GM10266 (cell line): ENCODE data around the gene RFWD3.
A peak's percentile ranks its signal among the peaks of the same experiment; 100 is the strongest.

Experiments used
- DNase-seq: peaks from one replicate; pipeline ENCODE4 v3.0.0; 2012; ENCODE audit errors: extremely low spot score
- CTCF ChIP-seq: IDR thresholded peaks from 2 replicates; pipeline ENCODE4 v1.5.1; 2012; ENCODE audit warnings: mild to moderate bottlenecking, low read depth; ENCODE audit not compliant: control insufficient read depth, insufficient read depth; ENCODE audit errors: missing control alignments

RFWD3 gene

GRCh38 chr16:74666425-74667254 is at the start of gene RFWD3:
Gene RFWD3 (minus strand): TSS chr16:74666877. CDS start chr16:74661449, 5,428 bp downstream.
- peak; percentile 98 for DNase-seq
- TF ChIP-seq CTCF = no peak

- TF ChIP-seq CTCF = no peak
- DNase-seq = no peak
Observed at GRCh38 chr16:74716355-74716754, 49.7 kb upstream of the RFWD3 start.

GRCh38 chr16:74713876-74714275 is 47.2 kb upstream of the RFWD3 start:
- DNase-seq = no peak
- TF ChIP-seq CTCF = no peak

- no peak for DNase-seq
- TF ChIP-seq CTCF = no peak
Observed at GRCh38 chr16:74713325-74713724, 46.6 kb upstream of the RFWD3 start.

GRCh38 chr16:74711938-74712337 is 45.3 kb upstream of the RFWD3 start:
- TF ChIP-seq CTCF = no peak

GRCh38 chr16:74710401-74710800 is 43.7 kb upstream of the RFWD3 start:
- DNase-seq = no peak
- no peak for TF ChIP-seq CTCF

More at GRCh38 chr16:74711938-74712337, 45.3 kb upstream of the RFWD3 start:
- no peak for DNase-seq

GRCh38 chr16:74709441-74709877 is 42.8 kb upstream of the RFWD3 start:
- TF ChIP-seq CTCF = peak; percentile 97

More at GRCh38 chr16:74709441-74709877, 42.8 kb upstream of the RFWD3 start:
- DNase-seq = peak; percentile 81
